Measurements from ENCODE around the gene GALNT12. TPM values are rescaled to one million over a fixed set of nuclear protein-coding genes. Genes with fewer than 3 reads are reported as not detected.

GALNT12 gene
- total and polyA plus RNA-seq, 8 donors = 14.6 to 24.6 (median 19.6) TPM

DNA sequence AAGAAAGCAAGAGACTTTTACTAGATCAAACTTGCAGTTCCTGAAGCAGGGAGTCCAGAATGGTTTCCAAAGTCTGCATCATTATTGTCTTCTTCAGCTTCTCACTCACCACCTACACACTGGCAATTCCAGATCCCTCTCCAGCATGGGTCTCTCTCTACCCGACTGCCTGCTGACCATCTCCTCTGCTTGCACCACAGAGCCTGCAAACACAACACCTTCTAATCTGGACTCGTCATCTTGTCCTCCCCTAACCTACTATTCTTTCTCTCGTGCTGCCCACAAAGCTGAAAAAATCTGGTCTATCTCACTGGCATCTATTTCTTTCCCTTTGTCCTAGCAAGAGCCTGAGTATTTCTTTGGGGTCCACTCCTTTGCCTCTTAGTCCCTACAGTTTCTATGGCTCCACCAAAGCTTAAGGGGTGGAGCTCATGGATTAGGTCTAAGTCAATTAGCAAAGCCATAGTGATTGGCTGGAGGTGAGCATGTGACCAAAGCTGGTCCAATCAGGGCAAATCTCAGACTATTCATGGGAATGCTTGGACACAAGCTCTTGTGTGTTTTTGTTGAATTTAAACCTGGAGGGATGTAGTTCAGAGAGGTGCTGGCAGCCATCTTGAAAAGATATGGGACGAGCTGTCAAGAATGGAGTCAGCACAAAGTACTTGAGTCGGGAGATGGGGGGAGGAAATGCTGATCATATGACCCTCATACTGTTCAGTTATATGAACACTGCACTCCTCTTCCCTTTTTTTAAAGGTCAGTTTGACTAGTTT lies 63.5 kb downstream of the GALNT12 start:
- Histone ChIP-seq H3K36me3 (no peaks in the 10 kb centered on the region), H3K27ac (no peak overlapping the region), H3K9me3 (no peaks in the 10 kb centered on the region), H3K4me3 (no peak overlapping the region), H3K4me1 (peaks cover 13 to 22% of the 10 kb centered on the region in 2 donors), H3K27me3 (no peaks in the 10 kb centered on the region)
- intact Hi-C loops (cut with DNase I) = no loop called here
- TF ChIP-seq, protein P1, sequence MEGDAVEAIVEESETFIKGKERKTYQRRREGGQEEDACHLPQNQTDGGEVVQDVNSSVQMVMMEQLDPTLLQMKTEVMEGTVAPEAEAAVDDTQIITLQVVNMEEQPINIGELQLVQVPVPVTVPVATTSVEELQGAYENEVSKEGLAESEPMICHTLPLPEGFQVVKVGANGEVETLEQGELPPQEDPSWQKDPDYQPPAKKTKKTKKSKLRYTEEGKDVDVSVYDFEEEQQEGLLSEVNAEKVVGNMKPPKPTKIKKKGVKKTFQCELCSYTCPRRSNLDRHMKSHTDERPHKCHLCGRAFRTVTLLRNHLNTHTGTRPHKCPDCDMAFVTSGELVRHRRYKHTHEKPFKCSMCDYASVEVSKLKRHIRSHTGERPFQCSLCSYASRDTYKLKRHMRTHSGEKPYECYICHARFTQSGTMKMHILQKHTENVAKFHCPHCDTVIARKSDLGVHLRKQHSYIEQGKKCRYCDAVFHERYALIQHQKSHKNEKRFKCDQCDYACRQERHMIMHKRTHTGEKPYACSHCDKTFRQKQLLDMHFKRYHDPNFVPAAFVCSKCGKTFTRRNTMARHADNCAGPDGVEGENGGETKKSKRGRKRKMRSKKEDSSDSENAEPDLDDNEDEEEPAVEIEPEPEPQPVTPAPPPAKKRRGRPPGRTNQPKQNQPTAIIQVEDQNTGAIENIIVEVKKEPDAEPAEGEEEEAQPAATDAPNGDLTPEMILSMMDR (IDR thresholded peaks at IDR 0.05) = no peak
- ATAC-seq (no peak), DNase-seq (no peak)

DNA sequence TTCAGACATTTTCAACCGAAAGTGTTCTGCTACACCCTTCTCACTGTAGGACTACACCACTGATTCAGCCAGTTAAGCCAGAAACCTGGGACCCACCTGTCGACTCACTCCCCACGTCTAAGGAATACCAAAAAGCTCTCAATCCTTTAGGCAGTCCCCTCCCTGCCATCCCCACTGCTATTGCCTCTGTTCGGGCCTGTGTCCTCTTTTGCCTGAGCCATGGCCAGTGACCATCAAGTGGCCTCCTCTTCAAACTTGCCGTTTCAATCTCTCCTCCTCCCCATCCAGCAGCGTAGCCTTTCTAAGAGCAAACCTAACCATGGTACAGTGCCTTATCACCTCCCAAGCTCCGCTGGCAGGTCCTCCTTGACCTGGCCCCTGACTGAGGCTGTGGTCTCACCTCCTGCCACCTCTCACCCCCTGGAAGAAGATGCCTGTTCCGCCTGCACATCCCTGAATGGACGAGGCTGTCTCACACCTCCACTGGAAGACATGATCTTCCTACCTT lies 64.1 kb downstream of the GALNT12 start:
- TF ChIP-seq, protein P1 (IDR thresholded peaks at IDR 0.05) = no peak
- intact Hi-C loops (cut with DNase I) = no loop called here
- H3K4me1 ChIP-seq = peaks cover 10 to 19% of the 10 kb centered on the region in 2 donors

DNA sequence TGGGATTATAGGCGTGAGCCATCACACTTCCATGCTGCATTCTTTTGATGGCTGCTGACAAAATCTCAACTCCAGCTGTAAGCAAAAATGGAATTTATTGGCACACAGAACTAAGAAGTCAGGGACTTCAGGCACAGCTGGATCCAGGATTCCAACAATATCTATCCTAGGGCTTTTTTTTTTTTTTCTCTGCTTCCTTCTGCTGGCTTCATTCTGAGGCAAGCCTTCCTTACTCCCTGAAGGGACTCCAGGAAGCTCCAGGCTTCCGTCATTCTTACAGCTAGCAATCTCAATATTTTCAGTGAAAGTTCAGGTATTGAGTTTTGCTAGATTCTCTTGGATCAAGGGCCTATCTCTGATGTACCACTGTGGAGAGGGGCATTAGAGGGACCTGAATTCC lies 66.1 kb downstream of the GALNT12 start:
- Histone ChIP-seq H3K4me1 (no peaks in the 10 kb centered on the region), H3K4me3 (no peak overlapping the region), H3K27me3 (no peaks in the 10 kb centered on the region), H3K9me3 (no peaks in the 10 kb centered on the region), H3K27ac (no peak overlapping the region), H3K36me3 (no peaks in the 10 kb centered on the region)
- DNase-seq (no peak), ATAC-seq (no peak)
- TF ChIP-seq, protein P1 (IDR thresholded peaks at IDR 0.05) = no peak
- intact Hi-C loops (cut with DNase I) = no loop called here

More for the DNA sequence above, 64.1 kb downstream of the GALNT12 start:
- Histone ChIP-seq H3K36me3 (no peaks in the 10 kb centered on the region), H3K27ac (no peak overlapping the region), H3K27me3 (no peaks in the 10 kb centered on the region), H3K4me3 (no peak overlapping the region), H3K9me3 (no peaks in the 10 kb centered on the region)
- no peak for ATAC-seq
- no peak for DNase-seq

DNA sequence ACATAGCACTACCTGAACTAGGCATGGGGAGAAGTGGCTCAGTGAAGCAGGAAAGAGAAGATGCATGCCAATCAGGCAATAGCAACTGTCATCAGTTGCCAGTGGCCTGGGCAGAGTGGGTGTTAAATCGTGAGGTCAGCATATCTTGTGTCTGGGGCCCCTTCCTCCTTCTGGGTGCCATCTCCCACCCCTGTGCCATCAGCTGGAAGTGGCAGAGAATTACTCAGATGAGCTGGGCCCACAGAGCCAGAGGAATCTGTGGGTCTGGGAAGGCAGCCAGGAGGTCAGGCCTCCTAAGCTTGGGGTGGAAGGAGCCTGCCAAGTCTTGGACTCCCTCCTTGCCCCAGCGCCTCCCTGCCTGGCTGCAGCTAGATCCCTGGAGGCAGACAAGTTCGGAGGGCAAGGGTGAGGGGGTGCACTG lies 66.5 kb downstream of the GALNT12 start:
- H3K9me3 ChIP-seq = no peaks in the 10 kb centered on the region
- peak; percentile 45 for ATAC-seq
- intact Hi-C loops (cut with DNase I) = no loop called here
- no peaks in the 10 kb centered on the region for H3K4me1 ChIP-seq
- no peak overlapping the region for H3K4me3 ChIP-seq
- no peak overlapping the region for H3K27ac ChIP-seq
- no peak for DNase-seq
- TF ChIP-seq, protein P1 (IDR thresholded peaks at IDR 0.05) = no peak
- no peaks in the 10 kb centered on the region for H3K36me3 ChIP-seq
- H3K27me3 ChIP-seq = no peaks in the 10 kb centered on the region

DNA sequence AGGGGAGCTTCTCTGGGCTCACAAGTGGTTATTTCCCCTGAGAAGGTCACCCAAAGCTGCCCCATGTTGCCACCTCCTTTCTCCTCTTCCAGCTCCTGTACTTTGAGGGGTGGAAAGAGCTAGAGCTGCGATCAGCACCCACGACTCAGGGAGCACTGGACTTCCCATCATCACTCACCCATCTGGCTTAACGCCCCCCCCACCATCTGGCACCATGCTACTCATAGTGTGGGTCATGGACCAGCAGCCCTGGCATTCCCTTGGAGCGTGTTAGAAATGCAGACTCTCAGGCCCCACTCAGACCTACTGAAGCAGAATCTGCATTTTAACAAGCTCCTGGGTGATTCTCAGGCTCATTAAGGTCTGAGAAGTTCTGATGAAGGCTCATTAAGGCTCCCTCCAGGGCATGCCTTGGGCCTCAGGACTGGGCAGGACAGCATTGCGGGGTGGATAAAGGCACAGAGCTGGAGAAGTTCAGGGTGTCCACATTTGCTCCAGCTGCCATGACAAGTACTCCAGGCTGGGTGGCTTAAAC lies 67.3 kb downstream of the GALNT12 start:
- no peak for ATAC-seq
- intact Hi-C loops (cut with DNase I) = no loop called here
- TF ChIP-seq, protein P1 (IDR thresholded peaks at IDR 0.05) = no peak

More for the DNA sequence above, 67.3 kb downstream of the GALNT12 start:
- no peak for DNase-seq
- Histone ChIP-seq H3K9me3 (no peaks in the 10 kb centered on the region), H3K27me3 (no peaks in the 10 kb centered on the region), H3K36me3 (no peaks in the 10 kb centered on the region), H3K4me3 (no peak overlapping the region), H3K4me1 (peaks cover 0 to 5% of the 10 kb centered on the region in 2 donors), H3K27ac (no peak overlapping the region)

Measured in left lung (tissue), 10 donors.